ENCODE measurements around the gene DNAL1.

- TF ChIP-seq RNF2 (IDR thresholded peaks at IDR 0.05; ENCODE audit: borderline replicate concordance, low read depth) (no peak), MAFK (IDR thresholded peaks at IDR 0.05; ENCODE audit: partially characterized antibody) (no peak), CTCF (IDR thresholded peaks at IDR 0.05) (no peak), RAD21 (conservative IDR thresholded peaks at IDR 0.05 in 1 of 2, IDR thresholded peaks at IDR 0.05 in 1 of 2) (no peak)
These were observed 76.5 kb downstream of the DNAL1 start for GRCh38 chr14:73721101-73721821.

Measured in A549 (cell line).